ENCODE data around the gene PRRT1B. TPM values are rescaled to one million over a fixed set of nuclear protein-coding genes. Genes with fewer than 3 reads are reported as not detected.

The PRRT1B gene
- total and polyA plus RNA-seq, 2 of the 4 experiments (the other 2 are of a cell fraction), result not detected

DNA sequence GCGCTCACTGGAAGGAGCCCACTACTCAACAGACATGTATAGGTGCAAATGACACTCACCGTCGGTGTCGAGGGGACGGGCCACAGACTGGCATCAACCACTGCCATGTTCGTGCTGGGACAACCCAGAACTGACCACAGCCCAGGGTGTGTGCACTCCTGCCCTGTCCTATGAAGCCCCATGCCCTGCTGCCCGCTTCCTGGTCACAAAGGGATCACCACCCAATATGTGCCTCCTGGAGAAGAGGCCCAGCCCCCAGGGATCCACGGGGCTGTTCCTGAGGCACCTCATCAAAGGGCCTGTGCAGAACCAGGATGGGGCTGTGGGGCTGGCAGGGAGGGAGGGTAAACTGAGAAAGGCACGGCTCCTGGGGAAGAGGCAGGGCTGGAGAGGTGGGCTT lies 43.1 kb downstream of the PRRT1B start:
- Histone ChIP-seq H2AK9ac (replicated peaks; ENCODE audit: low read depth, low read length, poor library complexity) (peak overlapping the region; percentile 37), H4K20me1 (ENCODE audit: insufficient read depth, low read length) (no peaks in the 10 kb centered on the region; the same call in 1 of the 2 replicates), H2BK15ac (ENCODE audit: low read depth, low read length) (no peak overlapping the region), H3K27ac (ENCODE audit: insufficient read depth, low read length) (no peak overlapping the region), H3K23ac (ENCODE audit: low read depth, low read length) (no peak overlapping the region), H3K9ac (ENCODE audit: low read depth, low read length) (no peak overlapping the region), H3K9me3 (ENCODE audit: control insufficient read depth, insufficient read depth, low read length) (no peaks in the 10 kb centered on the region), H3K36me3 (ENCODE audit: control insufficient read depth, insufficient read depth, low read length) (peaks cover 39% of the 10 kb centered on the region), H4K5ac (ENCODE audit: low read depth, low read length) (no peak overlapping the region), H3K9me1 (ENCODE audit: insufficient read depth, low read length) (0 out of 2 replicates have a peak, but pooled peaks cover under 1% of the 10 kb centered on the region), H2BK20ac (ENCODE audit: low read depth, low read length) (no peak overlapping the region), H3K79me1 (ENCODE audit: low read depth in 1 of 2, low read length in 2 of 2) (no peaks in the 10 kb centered on the region), H3K4me2 (ENCODE audit: low read depth, low read length) (no peak overlapping the region), H3K4ac (ENCODE audit: low read depth, low read length) (no peak overlapping the region), H4K8ac (ENCODE audit: low read depth in 2 of 2, low read length in 2 of 2) (no peak overlapping the region), H3K18ac (ENCODE audit: low read depth, low read length) (no peak overlapping the region), H3K14ac (replicated peaks; ENCODE audit: low read depth, low read length) (no peak overlapping the region), H3K27me3 (ENCODE audit: control insufficient read depth, insufficient read depth, low read length) (no peaks in the 10 kb centered on the region), H3K4me3 (ENCODE audit: insufficient read depth, low read depth, low read length) (no peak overlapping the region), H4K91ac (ENCODE audit: insufficient read depth, low read depth, low read length) (no peak overlapping the region), H2AFZ (replicated peaks; ENCODE audit: low read length, poor library complexity) (no peak overlapping the region), H2BK120ac (ENCODE audit: low read depth, low read length) (no peak overlapping the region), H3K4me1 (ENCODE audit: control insufficient read depth, insufficient read depth, low read length) (no peaks in the 10 kb centered on the region), H3K56ac (ENCODE audit: extremely low read depth, insufficient read depth, low read length) (no peak overlapping the region), H2AK5ac (ENCODE audit: low read depth, low read length) (no peak overlapping the region), H2BK5ac (ENCODE audit: low read depth, low read length, poor library complexity, severe bottlenecking) (no peak overlapping the region)
- dilution Hi-C loops (cut with HindIII; ENCODE audit: low sequenced_read_pairs, unreplicated experiment), result no loop called here
- in situ Hi-C loops (cut with MboI; ENCODE audit: low sequenced_read_pairs), result loop anchor here (25.0 kb wide), 1 partner anchor 674 kb away; no protein-coding TSS in a partner anchor
- TF ChIP-seq BHLHE40 (IDR thresholded peaks at IDR 0.05; ENCODE audit: low read depth, low read length) (no peak), SMC3 (IDR thresholded peaks at IDR 0.05; ENCODE audit: low read depth, low read length) (no peak), FOS (IDR thresholded peaks at IDR 0.05; ENCODE audit: low read depth, low read length) (no peak), POLR2A (IDR thresholded peaks at IDR 0.05; ENCODE audit: low read depth, low read length) (no peak), RFX5 (IDR thresholded peaks at IDR 0.05; ENCODE audit: low read depth, low read length) (no peak), RAD21 (IDR thresholded peaks at IDR 0.05; ENCODE audit: low read length) (no peak), CEBPB (IDR thresholded peaks at IDR 0.05; ENCODE audit: low read depth, low read length) (no peak), MAZ (IDR thresholded peaks at IDR 0.05; ENCODE audit: borderline replicate concordance, low read depth, low read length) (no peak), MAFK (IDR thresholded peaks at IDR 0.05; ENCODE audit: low read depth, low read length) (no peak), RCOR1 (IDR thresholded peaks at IDR 0.05; ENCODE audit: insufficient replicate concordance, low read length) (no peak), NFE2L2 (IDR thresholded peaks at IDR 0.05; ENCODE audit: low read depth, low read length) (no peak)
- TF ChIP-seq, protein P1, sequence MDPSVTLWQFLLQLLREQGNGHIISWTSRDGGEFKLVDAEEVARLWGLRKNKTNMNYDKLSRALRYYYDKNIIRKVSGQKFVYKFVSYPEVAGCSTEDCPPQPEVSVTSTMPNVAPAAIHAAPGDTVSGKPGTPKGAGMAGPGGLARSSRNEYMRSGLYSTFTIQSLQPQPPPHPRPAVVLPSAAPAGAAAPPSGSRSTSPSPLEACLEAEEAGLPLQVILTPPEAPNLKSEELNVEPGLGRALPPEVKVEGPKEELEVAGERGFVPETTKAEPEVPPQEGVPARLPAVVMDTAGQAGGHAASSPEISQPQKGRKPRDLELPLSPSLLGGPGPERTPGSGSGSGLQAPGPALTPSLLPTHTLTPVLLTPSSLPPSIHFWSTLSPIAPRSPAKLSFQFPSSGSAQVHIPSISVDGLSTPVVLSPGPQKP (IDR thresholded peaks at IDR 0.05; ENCODE audit: borderline replicate concordance, low read depth, low read length), result no peak
- TF ChIP-seq, protein P2, sequence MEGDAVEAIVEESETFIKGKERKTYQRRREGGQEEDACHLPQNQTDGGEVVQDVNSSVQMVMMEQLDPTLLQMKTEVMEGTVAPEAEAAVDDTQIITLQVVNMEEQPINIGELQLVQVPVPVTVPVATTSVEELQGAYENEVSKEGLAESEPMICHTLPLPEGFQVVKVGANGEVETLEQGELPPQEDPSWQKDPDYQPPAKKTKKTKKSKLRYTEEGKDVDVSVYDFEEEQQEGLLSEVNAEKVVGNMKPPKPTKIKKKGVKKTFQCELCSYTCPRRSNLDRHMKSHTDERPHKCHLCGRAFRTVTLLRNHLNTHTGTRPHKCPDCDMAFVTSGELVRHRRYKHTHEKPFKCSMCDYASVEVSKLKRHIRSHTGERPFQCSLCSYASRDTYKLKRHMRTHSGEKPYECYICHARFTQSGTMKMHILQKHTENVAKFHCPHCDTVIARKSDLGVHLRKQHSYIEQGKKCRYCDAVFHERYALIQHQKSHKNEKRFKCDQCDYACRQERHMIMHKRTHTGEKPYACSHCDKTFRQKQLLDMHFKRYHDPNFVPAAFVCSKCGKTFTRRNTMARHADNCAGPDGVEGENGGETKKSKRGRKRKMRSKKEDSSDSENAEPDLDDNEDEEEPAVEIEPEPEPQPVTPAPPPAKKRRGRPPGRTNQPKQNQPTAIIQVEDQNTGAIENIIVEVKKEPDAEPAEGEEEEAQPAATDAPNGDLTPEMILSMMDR (conservative IDR thresholded peaks at IDR 0.05; ENCODE audit: low read depth, low read length), result no peak
- TF ChIP-seq, protein P3, sequence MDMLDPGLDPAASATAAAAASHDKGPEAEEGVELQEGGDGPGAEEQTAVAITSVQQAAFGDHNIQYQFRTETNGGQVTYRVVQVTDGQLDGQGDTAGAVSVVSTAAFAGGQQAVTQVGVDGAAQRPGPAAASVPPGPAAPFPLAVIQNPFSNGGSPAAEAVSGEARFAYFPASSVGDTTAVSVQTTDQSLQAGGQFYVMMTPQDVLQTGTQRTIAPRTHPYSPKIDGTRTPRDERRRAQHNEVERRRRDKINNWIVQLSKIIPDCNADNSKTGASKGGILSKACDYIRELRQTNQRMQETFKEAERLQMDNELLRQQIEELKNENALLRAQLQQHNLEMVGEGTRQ (IDR thresholded peaks at IDR 0.05; ENCODE audit: low read depth, low read length), result no peak
- 92% methylated on average over 5 of the region's 9 CpGs; no CpG with 5 or more reads in 1 of the 2 experiments for WGBS, 2 experiments (ENCODE audit: extremely low coverage in 2 of 2, insufficient read length in 1 of 2)
- ChIA-PET POLR2A (ENCODE audit: unreplicated experiment) (no interaction called here), CTCF (no interaction called here)
- no TSS peak for BruUV-seq (replicated peaks)
- ATAC-seq (ENCODE audit: low read depth) (no peak), DNase-seq (no peak)
- intact Hi-C loops (cut with micrococcal nuclease), result no loop called here

Measured in IMR-90 (cell line).